ENCODE results near the gene SRPK3.

Gene SRPK3

GRCh38 chrX:153829799-153830639 lies 49.2 kb downstream of the SRPK3 start, which contains the start of gene PDZD4:
PDZD4 (minus strand) TSS chrX:153830544; CDS start chrX:153830298, 246 bp downstream.
- Histone ChIP-seq H3K36me3 (replicated peaks in 1 of 2; ENCODE audit: control insufficient read depth in 2 of 2, insufficient read depth in 2 of 2, low read length in 2 of 2) (peaks cover 0 to 9% of the 10 kb centered on the region in 2 donors), H3K23ac (ENCODE audit: low read depth, low read length, poor library complexity) (no peak within 1 kb of the TSS), H3K4me1 (ENCODE audit: control insufficient read depth in 2 of 2, insufficient read depth in 1 of 2, low read depth in 1 of 2, low read length in 2 of 2) (peaks cover 5 to 6% of the 10 kb centered on the region in 2 donors), H3K79me1 (ENCODE audit: low read depth, low read length) (no peaks in the 10 kb centered on the region), H2BK5ac (ENCODE audit: low read length) (no peak within 1 kb of the TSS), H4K8ac (ENCODE audit: low read depth, low read length) (no peak within 1 kb of the TSS), H2BK12ac (ENCODE audit: low read length) (no peak within 1 kb of the TSS), H3K14ac (ENCODE audit: low read length) (peak within 1 kb of the TSS; percentile 8), H3K9me3 (replicated peaks in 1 of 2; ENCODE audit: control insufficient read depth in 2 of 2, insufficient read depth in 1 of 2, low read depth in 1 of 2, low read length in 2 of 2) (no peaks in the 10 kb centered on the region), H3K27ac (replicated peaks; ENCODE audit: low read length) (no peak within 1 kb of the TSS), H2AK5ac (ENCODE audit: low read depth, low read length) (no peak within 1 kb of the TSS), H2BK120ac (ENCODE audit: low read depth, low read length) (no peak within 1 kb of the TSS), H3K27me3 (ENCODE audit: control insufficient read depth in 3 of 3, insufficient read depth in 3 of 3, low read depth in 1 of 3, low read length in 3 of 3) (peaks cover 0 to 19% (median 17%) of the 10 kb centered on the region in 3 experiments), H2AFZ (ENCODE audit: low read length) (peak within 1 kb of the TSS; percentile 78), H3K4me3 (ENCODE audit: low read length in 2 of 2) (peak within 1 kb of the TSS; percentile 68 to 84), H3K4ac (ENCODE audit: low read length) (no peak within 1 kb of the TSS), H3K18ac (ENCODE audit: low read length) (peak within 1 kb of the TSS; percentile 76), H3K9ac (ENCODE audit: low read depth, low read length, poor library complexity) (peak within 1 kb of the TSS; percentile 60), H2BK15ac (ENCODE audit: low read length) (no peak within 1 kb of the TSS), H3K4me2 (ENCODE audit: insufficient read depth, low read length, poor library complexity, severe bottlenecking) (peak within 1 kb of the TSS; percentile 83), H4K91ac (ENCODE audit: low read depth, low read length, poor library complexity) (no peak within 1 kb of the TSS)
- no CpG with 5 or more reads among the region's 97 CpGs for WGBS, 2 donors (ENCODE audit: extremely low coverage in 2 of 2, insufficient read length in 2 of 2, insufficient replicate concordance in 1 of 2)
- DNase-seq (ENCODE audit: low spot score), result no peak

DNA sequence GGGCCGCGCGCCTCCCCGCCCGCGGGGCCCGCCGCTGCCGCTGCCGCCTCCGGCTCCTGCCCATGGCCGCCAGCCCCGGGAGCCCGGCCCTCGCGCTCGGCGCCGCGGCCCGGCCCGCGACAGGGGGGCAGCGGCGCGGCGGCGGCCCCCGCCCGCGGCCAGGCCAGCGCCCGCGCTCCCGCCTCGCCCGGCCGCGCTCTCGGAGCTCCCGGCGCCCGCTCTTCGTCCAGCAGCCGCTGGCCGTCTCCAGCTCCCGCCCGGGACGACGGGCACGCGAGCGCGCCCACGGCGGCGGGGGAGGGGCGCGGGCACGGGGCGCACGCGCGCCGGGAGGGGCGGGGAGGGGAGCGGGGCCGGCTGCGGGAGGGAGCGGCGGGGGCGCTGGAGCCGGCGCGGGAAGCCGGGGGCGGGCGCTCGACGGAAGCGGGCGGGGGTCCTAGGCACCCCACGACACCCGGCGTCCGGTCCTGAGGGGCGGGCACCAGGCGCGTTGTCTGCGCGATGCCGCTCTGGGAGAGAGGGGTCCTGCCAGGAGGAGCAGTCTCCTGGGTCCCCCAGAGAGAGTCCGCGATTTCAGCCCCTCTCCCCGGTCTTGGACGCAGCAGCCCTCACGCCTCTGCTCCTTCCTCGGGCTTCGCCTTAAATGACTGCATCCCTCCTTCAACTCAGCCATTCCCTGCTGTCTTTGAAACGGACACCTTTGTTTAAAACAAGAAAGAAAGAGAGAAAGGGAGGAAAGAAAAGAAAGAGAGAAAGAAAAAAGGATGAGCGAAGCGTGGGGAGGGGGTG lies 50.0 kb downstream of the SRPK3 start:
- Histone ChIP-seq H3K9ac (ENCODE audit: low read depth, low read length, poor library complexity) (no peak overlapping the region), H3K79me1 (ENCODE audit: low read depth, low read length) (no peaks in the 10 kb centered on the region), H2AFZ (ENCODE audit: low read length) (peak overlapping the region; percentile 68), H3K4me2 (ENCODE audit: insufficient read depth, low read length, poor library complexity, severe bottlenecking) (peak overlapping the region; percentile 83), H2BK15ac (ENCODE audit: low read length) (no peak overlapping the region), H4K8ac (ENCODE audit: low read depth, low read length) (no peak overlapping the region), H3K9me3 (replicated peaks in 1 of 2; ENCODE audit: control insufficient read depth in 2 of 2, insufficient read depth in 1 of 2, low read depth in 1 of 2, low read length in 2 of 2) (no peaks in the 10 kb centered on the region), H4K91ac (ENCODE audit: low read depth, low read length, poor library complexity) (no peak overlapping the region), H2BK5ac (ENCODE audit: low read length) (no peak overlapping the region), H3K27me3 (ENCODE audit: control insufficient read depth in 3 of 3, insufficient read depth in 3 of 3, low read depth in 1 of 3, low read length in 3 of 3) (peaks cover 0 to 17% (median 11%) of the 10 kb centered on the region in 3 experiments), H2BK12ac (ENCODE audit: low read length) (no peak overlapping the region), H3K4ac (ENCODE audit: low read length) (no peak overlapping the region), H2AK5ac (ENCODE audit: low read depth, low read length) (no peak overlapping the region), H3K36me3 (replicated peaks in 1 of 2; ENCODE audit: control insufficient read depth in 2 of 2, insufficient read depth in 2 of 2, low read length in 2 of 2) (peaks cover 0 to 9% of the 10 kb centered on the region in 2 donors), H3K14ac (ENCODE audit: low read length) (no peak overlapping the region), H3K4me3 (ENCODE audit: low read length in 2 of 2) (peak overlapping the region; percentile 68 to 84), H3K18ac (ENCODE audit: low read length) (peak overlapping the region; percentile 19), H3K27ac (replicated peaks; ENCODE audit: low read length) (no peak overlapping the region), H2BK120ac (ENCODE audit: low read depth, low read length) (no peak overlapping the region), H3K23ac (ENCODE audit: low read depth, low read length, poor library complexity) (no peak overlapping the region), H3K4me1 (ENCODE audit: control insufficient read depth in 2 of 2, insufficient read depth in 1 of 2, low read depth in 1 of 2, low read length in 2 of 2) (peaks cover 5 to 6% of the 10 kb centered on the region in 2 donors)
- no CpG with 5 or more reads among the region's 102 CpGs for WGBS, 2 donors (ENCODE audit: extremely low coverage in 2 of 2, insufficient read length in 2 of 2, insufficient replicate concordance in 1 of 2)
- no peak for DNase-seq (ENCODE audit: low spot score)

DNA sequence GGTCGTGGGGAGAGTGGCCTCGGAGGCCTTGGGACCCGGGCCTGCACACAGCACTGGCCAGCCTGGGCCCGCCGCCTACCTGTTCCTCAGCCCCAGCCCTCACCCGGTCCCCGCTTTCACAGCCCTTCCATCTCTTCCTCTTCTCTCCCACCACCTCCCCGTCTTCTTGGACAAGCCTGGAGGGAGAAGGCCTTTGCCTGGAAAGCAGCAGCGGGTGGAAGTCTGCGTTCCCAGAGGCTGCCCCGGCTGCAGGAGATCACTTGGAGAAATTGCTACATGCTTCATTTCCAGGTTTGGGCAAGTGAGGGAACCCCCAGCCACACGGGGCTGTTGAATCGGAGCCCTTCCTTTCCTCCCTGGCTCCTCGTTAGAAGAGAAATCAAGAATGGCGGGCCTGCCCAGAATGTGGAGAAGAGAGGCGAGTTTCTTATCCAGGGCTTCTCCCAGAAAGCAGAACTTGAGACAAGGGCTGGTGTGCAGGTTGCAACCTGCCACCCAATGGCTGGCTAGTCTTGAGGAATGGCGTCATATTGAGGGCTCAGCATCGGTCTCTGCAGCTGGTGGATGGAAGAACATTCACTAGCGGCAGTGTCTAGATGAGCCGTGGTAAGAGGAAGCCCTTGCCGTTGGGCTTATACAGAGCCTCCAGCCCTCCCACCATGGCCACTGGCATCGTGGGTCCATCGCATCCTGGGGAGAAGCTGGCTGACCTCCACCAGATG lies 50.7 kb downstream of the SRPK3 start:
- Histone ChIP-seq H2BK15ac (ENCODE audit: low read length) (no peak overlapping the region), H2BK5ac (ENCODE audit: low read length) (no peak overlapping the region), H3K4me3 (ENCODE audit: low read length in 2 of 2) (peak overlapping the region in 1 of 2 donors; percentile 68), H3K23ac (ENCODE audit: low read depth, low read length, poor library complexity) (no peak overlapping the region), H3K4me2 (ENCODE audit: insufficient read depth, low read length, poor library complexity, severe bottlenecking) (peak overlapping the region; percentile 52), H3K4me1 (ENCODE audit: control insufficient read depth in 2 of 2, insufficient read depth in 1 of 2, low read depth in 1 of 2, low read length in 2 of 2) (peaks cover 5 to 6% of the 10 kb centered on the region in 2 donors), H3K9me3 (replicated peaks in 1 of 2; ENCODE audit: control insufficient read depth in 2 of 2, insufficient read depth in 1 of 2, low read depth in 1 of 2, low read length in 2 of 2) (no peaks in the 10 kb centered on the region), H2AFZ (ENCODE audit: low read length) (peak overlapping the region; percentile 68), H3K9ac (ENCODE audit: low read depth, low read length, poor library complexity) (no peak overlapping the region), H2AK5ac (ENCODE audit: low read depth, low read length) (no peak overlapping the region), H2BK12ac (ENCODE audit: low read length) (no peak overlapping the region), H3K18ac (ENCODE audit: low read length) (peak overlapping the region; percentile 57), H3K27ac (replicated peaks; ENCODE audit: low read length) (no peak overlapping the region), H3K4ac (ENCODE audit: low read length) (no peak overlapping the region), H3K36me3 (replicated peaks in 1 of 2; ENCODE audit: control insufficient read depth in 2 of 2, insufficient read depth in 2 of 2, low read length in 2 of 2) (peaks cover 0 to 9% of the 10 kb centered on the region in 2 donors), H3K79me1 (ENCODE audit: low read depth, low read length) (no peaks in the 10 kb centered on the region), H4K91ac (ENCODE audit: low read depth, low read length, poor library complexity) (no peak overlapping the region), H3K14ac (ENCODE audit: low read length) (no peak overlapping the region), H3K27me3 (ENCODE audit: control insufficient read depth in 3 of 3, insufficient read depth in 3 of 3, low read depth in 1 of 3, low read length in 3 of 3) (peaks cover 0 to 17% (median 11%) of the 10 kb centered on the region in 3 experiments), H4K8ac (ENCODE audit: low read depth, low read length) (no peak overlapping the region), H2BK120ac (ENCODE audit: low read depth, low read length) (no peak overlapping the region)
- no CpG with 5 or more reads among the region's 23 CpGs for WGBS, 2 donors (ENCODE audit: extremely low coverage in 2 of 2, insufficient read length in 2 of 2, insufficient replicate concordance in 1 of 2)
- no peak for DNase-seq (ENCODE audit: low spot score)

Measured in neuronal stem cell (in vitro differentiated cells).